HG03135 (cell line): ENCODE data around the gene COA1.
"Not testable (repeated sequence)": the region's sequence is repeated elsewhere in the genome, so short reads cannot be mapped to it uniquely, and the experiment has no call there.

Experiments
- ATAC-seq: cut with Tn5 transposase; IDR thresholded peaks from one replicate; pipeline ENCODE4 v1.9.1; 2021; ENCODE audit warnings: mild to moderate bottlenecking, moderate library complexity; ENCODE audit not compliant: unreplicated experiment

The COA1 gene

DNA sequence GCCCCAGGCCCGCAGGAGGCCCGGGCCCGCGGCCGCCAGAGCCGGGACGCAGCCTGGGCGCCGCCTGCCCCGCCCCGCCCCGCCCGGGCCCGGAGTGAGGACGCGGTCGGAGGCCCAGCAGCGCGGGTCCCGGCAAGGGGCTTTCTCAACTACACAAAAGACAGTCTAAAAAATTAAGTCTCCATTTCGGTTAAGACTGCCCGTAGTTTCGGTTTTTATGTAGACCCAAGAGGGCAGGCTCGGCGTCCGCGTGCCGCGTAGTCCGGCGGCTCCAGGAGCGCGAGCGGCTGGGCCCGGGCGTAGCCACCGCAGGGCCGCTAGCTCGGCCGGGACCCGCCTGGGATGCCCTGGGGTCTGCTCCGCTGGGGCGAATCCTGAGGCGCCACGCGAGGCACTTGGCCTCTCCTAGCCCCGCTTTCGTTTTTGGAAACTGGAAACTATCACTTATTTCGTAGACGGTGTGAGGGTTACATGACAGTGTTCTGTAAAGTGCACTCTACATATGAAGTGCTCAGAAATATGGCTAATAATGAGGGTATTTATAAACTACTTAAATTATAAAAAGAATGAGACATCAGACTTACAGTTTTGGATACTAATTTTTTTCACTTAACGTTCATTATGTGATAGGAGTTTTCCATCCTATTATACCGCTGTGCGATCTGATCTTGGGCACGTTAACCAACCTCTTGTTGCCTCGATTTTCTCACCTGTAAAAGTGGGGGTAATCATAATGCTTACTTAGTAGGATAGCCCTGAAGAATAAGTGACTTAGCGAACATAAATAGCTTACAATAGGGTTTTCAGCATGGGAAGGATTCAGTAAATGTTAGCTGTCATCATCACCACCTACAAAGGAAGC lies 29.7 kb upstream of the COA1 start:
- peak; percentile 54 for ATAC-seq

DNA sequence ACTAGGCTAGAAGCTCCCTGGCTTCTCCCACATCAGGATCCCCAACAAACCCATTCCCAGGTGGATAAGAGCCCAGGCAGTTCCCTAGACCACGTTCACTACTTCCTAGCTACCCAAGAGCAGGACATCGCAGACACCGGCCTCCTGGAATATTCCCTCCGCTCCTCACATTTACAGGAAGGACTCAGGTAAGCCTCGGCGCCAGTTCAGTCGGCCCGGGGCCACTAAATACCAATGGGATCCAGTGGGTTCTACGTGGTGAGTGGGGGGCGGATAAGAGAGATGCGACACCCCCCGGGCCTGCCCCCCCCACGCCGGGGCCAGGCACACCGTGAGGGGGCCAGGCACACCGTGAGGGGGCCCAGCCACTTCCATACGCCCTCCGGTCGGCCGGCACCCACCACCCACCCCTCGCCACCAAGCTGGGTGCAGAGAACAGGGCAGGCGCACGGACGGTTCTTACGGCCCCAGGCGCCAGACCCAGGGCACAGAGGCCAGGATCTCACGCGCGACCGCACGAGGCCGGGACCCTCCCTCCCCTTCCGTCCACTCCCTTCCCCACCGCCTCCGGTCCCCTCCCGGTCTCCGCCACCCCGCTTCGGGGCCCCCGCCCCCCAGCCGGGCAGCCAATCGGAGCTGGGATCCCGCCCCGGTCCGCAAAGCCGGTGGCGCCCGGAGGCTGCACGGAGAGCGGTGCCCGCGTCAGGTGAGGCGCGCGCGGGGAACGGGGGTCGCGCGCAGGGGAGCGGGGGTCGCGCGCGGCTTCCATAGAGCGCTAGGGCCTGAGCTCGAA lies 28.9 kb upstream of the COA1 start, which contains the start of gene BLVRA:
TSS of gene BLVRA (plus strand) at position 652 of the 793 bp plus-strand sequence. CDS start 12,479 bp downstream, outside the sequence.
- ATAC-seq: peak; percentile 52

DNA sequence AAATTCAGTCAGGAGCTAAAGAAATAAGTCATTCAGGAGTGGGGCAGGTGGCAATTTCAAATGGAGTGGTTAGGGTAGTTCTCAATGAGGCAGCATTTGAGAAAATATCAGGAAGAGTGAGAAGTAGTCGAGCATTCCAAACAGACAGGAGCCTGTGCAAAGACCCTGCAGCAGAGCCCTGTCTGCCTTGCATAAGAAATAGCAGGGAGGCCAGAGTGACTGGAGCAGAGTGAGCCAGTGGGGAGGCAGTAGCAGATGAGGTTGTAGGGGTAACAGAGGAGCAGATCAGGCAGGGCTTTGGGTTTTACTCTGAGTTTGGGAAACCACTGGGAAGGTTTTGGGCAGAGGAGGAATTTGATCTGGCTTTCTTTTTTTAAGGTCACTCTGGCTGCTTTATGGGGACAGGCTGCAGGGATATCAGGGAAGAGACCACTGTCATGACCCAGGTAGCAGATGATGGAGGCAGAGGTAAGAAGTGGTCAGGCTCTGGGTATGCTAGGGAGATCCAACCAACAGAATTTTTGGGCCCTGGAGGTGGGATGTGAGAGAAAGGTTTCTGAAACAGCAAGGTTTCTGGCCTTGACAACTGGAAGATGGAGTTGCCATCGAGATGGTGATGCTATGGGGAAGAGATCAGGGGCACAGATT lies 27.9 kb upstream of the COA1 start:
- ATAC-seq: no peak

DNA sequence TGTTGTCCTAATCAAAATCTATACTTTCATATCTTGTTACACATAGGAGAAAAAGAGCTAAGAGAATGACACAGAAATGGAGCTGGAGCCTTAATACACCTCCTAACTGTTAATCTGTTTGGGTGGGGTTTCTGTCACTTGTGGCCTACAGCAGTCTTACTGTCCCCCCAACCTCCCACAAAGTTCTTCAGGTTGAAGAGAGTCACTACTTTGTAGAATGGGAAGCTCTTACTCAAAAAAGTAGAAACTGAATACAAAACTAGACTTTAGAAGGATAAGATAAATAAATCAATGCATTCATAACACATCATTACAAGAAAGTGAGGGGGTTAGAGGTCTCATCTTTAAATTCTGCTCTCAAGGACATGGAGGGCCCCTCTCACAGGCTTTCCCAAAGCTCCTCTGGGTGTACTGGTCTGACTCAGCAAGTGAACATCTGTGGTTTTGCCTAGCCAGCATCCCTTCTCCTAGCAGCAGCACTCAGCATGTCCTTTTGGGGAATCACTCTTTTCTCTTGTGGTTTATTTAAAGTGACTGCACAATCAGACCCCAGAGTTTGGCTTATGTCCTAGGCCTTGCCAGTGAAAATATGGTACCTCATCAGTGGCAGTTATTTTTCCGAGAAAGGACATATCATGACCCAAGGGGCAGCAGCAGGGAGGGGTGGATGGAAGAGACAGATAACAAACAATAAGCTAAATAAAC lies 27.2 kb upstream of the COA1 start:
- no peak for ATAC-seq

DNA sequence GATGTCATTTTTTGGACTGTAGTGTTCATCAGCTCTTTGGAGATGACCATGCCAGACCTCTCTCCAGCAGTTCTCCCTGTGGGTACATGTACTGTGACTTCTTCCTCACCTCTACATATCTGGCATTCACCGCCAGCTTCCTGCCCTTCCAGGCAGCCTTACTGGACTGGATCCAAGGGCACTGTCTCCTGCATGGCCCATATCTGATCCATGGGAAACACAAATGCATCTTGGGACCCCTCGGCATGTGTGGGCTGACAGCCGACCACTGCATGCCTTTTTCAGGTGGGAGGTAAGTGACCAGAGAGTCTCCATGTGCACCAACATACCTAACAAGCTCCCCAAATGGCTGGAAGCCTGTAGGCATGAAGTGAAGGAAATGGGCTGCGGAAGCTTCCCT lies 25.3 kb upstream of the COA1 start:
- ATAC-seq: no peak

DNA sequence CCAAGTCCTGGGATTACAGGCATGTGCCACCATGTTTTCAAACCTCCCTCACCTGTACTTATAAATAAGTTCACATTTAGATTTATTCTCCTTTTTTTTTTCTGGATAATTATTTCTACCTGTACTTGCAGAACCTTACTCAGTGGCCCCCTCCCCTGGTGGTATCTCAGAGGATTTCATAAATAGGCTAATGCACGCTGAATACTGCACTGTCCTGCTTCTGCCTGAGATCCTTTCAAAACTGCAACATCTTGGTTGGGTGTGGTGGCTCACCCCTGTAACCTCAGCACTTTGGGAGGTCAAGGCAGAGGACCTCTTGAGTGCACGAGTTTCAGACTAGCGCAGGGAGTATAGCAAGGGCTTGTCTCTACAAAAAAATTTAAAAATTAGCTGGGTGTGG lies 24.5 kb upstream of the COA1 start:
- no peak for ATAC-seq

DNA sequence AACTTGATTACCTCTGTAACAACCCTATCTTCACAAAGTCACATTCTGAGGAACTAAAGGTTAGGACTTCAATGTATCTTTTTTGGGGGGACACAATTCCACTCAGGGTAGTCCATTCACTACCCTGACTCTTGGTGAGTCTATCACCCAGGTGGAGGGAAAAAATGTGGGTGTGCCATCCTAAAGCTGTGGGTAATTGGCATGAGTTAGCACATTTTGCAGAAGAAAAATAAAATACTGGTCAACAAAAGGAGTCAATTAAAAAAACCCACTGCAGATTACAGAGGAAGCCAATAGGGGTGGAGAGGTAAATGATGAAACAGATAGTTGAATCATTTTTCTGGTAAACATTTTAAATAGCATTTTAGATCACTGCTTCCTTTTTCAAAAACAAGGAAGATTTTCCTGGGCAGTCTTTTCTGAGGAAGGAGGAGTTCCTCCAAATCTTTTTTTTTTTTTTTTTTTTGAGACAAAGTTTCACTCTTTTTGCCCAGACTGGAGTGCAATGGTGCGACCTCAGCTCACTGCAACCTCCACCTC lies 24.0 kb upstream of the COA1 start:
- ATAC-seq: no peak

DNA sequence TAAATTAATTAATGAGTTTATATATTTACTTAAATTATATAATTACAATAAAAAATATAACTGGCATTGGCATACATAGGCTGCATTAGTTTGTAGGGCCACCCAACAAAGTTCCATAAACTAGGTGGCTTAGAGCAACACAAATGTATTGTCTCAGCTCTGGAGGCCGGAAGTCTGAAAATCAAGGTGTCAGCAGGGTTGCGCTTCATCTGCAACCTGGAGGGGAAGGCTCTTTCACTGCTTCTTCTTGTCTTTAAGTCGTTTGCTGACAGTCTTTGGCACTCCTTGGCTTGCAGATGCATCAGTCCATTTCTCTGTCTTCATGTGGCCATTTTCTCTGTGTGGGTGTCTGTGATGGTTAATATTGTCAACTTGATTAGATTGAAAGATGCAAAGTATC lies 23.1 kb upstream of the COA1 start:
- no peak for ATAC-seq

DNA sequence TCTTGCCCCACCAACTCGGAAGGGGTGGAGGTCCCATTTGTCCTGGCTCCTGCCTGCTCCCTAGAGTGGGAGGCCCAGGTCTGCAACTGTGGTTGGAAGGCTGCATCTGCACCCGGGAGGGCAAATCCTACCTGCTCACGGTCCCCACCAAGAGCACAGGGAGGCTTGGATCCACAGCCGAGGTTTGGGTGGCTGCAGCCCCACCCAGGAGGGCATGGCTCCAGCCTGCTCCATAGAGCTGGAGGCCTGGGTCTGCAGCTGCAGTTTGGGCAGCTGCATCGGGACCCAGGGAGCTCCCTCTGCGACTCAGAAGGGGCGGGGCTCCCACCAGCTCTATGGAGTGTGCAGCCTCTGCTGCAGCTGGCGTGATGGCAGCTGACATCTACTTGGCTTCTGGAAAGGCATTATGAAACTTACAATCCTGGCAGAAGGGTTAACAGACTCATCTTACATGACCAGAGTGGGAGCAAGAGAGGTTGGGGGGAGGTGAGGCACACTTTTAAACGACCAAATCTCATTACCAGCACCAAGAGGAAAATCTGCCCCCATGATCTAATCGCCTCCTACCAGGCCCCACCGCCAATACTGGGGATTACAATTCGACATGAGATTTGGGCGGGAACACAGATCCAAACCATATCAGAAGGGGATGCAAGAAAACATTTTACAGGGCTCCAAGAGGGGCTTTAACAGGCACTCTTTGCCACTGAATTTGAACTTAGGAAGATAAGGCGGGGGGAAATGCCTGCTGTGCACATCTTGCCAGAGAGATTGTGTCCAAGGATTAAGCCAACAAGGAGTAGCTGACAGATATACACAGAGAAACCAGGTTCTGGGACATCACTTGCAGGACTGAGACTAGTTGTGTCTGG lies 20.9 kb upstream of the COA1 start:
- ATAC-seq: no peak

DNA sequence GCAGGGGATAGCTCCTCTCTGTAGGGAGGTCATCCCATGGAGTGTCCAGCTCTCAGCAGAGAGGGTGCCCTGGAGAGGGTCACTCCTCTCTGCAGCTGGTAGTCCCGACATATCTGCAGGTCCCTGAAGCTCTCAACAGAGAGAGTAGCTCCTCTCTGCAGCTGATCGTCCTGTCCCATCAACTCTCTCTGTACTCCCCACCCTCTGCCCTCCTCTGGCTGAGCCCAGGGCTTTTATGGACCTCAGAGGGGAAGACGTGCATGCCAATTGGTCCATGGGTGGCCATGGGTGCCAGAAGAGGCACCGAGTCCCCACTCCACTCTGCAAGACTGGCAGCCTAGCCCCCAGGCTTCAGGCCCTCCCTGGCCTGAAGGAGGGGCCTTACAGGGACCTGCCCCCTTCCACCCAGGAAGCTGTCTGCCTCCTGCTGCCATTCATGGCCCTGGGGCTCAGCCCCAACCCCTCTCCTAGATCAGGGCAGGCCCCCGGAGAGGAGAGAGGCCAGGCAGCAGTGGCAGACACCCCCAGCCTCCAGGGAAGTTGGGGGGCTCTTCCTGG lies 20.1 kb upstream of the COA1 start:
- no peak for ATAC-seq

DNA sequence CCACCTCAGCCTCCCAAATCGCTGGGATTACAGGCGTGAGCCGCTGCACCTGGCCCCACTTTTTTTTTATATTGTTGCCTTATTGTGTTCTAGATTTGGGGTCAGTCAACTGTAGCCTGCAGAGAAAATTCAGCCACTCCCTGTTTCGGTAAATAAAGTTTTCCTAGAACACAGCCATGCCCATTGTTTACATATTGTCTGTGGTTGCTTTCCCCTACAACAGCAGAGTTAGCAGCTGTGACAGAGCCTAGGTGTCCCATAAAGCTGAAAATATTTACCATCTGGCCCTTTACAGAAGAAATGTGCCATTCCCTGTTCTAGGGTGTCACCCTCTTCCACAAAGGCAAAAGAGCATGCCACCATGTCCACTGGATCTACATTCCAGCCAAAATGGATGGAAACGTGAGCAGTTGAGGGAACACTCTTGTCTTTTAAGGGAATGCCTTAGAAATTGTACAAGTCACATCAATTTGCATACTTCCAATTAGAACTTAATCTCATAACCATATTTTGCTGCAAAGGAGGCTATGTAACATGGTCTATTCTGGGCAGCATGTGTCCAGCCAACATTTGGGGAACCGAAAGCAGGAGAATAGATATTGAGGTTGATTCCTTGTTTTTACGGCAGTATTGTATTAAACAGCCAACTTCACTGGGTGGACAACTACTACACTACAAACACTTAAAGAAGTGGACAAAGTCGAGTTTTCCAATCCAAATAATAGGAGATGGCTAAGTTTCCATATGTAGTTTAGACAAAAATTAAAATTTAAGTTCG lies 18.2 kb upstream of the COA1 start:
- ATAC-seq: no peak

DNA sequence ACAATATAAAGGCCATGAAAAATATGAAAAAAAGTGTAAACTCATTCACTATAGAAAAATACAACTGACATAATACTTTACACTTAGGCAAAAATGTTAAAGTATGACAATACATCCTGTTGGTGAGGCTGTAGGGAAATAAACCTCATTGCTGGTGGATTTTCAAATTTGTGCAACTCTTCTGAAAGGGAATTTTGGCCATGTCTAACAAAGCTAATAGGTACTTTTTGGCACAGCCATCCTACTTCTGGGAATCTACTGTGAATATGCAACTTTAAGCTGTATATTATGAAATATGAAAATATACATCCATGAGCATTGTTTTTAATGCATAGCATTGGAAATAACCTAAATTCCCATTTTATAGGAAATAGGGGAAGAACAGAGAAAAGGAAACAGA lies 13.4 kb upstream of the COA1 start:
- ATAC-seq: no peak

DNA sequence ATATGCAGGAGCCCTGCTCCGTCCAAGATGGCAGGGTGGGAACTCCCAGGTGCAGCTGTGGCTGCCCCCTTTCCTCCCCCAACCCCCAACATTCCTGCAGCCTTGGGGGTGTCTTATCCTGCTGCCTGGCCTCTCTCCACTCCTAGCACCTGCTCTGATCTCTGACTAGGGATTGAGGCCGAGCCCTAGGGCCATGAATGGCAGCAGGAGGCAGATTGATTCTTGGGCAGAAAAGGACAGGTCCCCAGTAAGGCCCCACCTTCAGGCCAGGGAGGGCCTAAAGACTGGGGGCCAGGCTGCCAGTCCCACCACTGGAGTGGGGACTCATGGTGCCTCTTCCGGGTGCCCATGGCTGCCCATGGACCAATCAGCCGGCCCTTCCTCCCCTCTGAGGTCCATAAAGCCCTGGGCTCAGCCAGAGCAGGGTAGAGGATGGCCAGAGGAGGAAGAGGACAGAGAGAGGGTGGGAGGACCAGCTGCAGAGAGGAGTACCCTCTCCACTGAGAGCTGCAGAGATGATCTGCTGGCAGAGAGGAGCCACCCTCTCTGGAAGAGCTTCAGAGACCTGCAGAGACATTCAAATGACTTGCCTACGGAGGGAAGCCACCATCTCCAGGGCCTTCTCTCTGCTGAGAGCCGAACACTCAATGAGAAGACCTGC lies 8.3 kb upstream of the COA1 start:
- no peak for ATAC-seq

DNA sequence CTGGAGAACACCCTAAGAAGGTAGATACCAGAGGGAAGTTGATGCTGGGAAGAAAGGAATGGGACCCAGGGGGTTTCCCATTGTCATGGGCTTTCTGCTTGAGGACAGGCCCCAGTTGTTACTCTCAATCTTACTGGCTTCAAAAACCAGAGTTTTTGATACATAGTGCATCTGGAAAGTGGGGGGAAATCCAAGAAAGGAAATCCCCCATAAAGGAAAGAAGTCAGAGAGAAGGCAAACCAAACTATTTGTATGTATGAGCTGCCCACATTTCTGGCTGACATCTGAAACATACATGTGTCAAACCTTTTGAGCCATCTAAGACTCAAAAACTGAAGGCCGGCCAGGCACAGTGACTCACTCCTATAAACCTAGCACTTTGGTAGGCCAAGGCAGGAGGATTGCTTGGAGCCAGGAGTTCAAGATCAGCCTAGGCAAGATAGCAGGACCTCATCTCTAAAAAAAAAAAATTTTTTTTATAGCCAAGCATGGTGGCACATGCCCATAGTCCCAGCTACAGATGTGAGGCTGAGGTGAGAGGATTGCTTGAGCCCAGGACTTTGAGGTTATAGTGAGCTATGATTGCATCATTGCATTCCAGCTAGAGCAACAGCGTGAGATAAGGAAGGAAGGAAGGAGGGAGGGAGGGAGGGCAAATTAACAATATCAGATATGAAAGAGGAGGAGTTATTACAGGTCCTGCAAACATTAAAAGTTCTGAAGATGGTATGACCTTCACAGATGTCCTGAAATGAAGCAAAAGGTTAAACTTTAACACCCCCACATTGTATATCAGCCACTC lies 6.7 kb upstream of the COA1 start:
- peak; percentile 66 for ATAC-seq

DNA sequence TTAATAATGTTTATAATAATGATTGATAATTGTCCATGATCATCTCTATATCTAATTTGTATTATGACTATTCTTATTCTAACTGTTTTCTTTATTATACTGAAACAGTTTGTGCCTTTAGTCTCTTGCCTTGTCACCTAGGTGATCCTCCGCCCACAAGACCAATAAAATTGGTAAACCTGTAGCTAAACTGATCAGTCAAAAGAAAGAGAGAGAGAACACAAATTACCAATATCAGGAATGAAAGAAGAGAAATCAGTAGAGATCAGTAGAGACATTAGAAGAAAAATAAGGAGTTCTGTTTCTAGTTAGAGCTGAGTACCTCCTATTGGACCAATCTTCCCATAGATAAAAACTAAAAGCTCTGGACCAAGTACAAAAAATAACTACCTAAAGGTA lies 6.1 kb upstream of the COA1 start:
- ATAC-seq: no peak

DNA sequence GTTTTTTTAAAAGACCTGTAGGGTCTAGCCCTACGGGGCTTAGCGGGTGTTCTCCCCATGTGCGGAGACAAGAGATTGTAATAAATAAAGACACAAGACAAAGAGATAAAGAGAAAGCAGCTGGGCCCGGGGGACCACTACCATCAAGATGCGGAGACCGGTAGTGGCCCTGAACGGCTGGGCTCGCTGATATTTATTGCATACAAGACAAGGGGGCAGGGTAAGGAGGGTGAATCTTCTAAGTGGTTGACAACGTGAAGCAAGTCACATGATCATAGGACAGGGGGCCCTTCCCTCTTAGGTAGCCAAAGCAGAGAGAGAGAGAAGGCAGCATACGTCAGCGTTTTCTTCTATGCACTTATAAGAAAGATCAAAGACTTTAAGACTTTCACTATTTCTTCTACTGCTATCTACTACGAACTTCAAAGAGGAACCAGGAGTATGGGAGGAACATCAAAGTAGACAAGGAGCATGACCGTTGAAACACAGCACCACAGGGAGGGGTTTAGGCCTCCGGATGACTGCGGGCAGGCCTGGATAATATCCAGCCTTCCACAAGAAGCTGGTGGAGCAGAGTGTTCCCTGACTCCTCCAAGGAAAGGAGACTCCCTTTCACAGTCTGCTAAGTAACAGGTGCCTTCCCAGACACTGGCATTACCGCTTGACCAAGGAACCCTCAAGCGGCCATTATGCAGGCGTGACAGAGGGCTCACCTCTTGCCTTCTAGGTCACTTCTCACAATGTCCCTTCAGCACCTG lies 5.4 kb upstream of the COA1 start:
- not testable (repeated sequence) for ATAC-seq

DNA sequence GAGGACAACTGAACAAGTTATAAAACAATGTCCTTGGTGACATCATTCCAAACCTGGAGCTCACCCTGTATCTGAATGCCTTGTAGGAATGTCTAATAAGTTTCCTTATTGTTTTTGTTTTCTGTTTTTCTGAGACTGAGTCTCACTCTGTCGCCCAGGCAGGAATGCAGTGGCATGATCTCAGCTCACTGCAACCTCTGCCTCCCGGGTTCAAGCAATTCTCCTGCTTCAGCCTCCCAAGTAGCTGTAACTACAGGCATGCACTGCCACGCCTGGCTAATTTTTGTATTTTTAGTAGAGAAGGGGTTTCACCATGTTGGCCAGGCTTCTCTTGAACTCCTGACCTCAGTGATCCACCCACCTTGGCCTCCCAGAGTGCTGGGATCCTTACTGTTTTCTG lies 2.2 kb upstream of the COA1 start:
- not testable (repeated sequence) for ATAC-seq
